ENCODE data around the gene IMPACT. TPM values are rescaled to one million over a fixed set of nuclear protein-coding genes. Genes with fewer than 3 reads are reported as not detected.

The IMPACT gene
- total RNA-seq, 1 experiment from 2014 or later = 36.2 TPM

DNA sequence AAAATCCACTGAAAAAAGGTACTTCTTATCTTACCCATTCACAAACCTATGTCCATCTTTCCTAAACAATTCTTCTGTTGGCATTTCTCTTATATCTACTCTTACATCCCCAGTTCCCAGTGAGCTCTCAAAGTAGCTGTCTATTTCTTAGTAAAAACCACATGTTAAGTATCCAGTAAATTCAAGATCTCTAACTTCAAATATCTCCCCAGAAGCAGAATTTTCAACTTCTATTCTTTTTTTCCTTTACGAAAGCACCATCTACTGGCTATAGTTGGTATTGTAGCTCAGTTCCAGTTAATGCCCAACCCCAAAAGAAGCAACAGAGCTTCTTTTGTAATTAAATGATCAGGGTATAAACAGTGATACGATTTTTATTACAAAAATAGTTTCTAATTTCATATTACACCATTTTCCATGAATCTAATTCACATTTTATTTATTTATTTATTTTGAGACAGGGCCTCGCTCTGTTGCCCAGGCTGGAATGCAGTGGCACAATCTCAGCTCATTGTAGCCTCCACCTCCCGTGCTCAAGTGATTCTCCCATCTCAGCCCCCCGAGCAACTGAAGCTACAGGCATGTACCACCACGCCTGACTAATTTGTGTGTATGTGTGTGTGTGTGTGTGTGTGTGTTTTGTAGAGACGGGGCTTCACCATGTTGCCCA, 62.5 kb downstream of the IMPACT start:
- POLR2A ChIA-PET = interaction anchor here (0.5 kb wide), 1 partner anchor 349 kb away, joined by 5 read pairs; no protein-coding TSS in a partner anchor
- H3K4me1 ChIP-seq (ENCODE audit: control insufficient read depth, insufficient read depth, low read length) = no peaks in the 10 kb centered on the region
- intact Hi-C loops (cut with micrococcal nuclease; ENCODE audit: unreplicated experiment) (no loop called here), in situ Hi-C loops (cut with HindIII; ENCODE audit: low pct_unique_long_range_greater_than_20kb, low sequenced_read_pairs) (no loop called here)
- TF ChIP-seq, protein P1, sequence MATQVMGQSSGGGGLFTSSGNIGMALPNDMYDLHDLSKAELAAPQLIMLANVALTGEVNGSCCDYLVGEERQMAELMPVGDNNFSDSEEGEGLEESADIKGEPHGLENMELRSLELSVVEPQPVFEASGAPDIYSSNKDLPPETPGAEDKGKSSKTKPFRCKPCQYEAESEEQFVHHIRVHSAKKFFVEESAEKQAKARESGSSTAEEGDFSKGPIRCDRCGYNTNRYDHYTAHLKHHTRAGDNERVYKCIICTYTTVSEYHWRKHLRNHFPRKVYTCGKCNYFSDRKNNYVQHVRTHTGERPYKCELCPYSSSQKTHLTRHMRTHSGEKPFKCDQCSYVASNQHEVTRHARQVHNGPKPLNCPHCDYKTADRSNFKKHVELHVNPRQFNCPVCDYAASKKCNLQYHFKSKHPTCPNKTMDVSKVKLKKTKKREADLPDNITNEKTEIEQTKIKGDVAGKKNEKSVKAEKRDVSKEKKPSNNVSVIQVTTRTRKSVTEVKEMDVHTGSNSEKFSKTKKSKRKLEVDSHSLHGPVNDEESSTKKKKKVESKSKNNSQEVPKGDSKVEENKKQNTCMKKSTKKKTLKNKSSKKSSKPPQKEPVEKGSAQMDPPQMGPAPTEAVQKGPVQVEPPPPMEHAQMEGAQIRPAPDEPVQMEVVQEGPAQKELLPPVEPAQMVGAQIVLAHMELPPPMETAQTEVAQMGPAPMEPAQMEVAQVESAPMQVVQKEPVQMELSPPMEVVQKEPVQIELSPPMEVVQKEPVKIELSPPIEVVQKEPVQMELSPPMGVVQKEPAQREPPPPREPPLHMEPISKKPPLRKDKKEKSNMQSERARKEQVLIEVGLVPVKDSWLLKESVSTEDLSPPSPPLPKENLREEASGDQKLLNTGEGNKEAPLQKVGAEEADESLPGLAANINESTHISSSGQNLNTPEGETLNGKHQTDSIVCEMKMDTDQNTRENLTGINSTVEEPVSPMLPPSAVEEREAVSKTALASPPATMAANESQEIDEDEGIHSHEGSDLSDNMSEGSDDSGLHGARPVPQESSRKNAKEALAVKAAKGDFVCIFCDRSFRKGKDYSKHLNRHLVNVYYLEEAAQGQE (IDR thresholded peaks at IDR 0.05; ENCODE audit: insufficient read depth in 1 of 2, low read depth in 2 of 2, low read length in 1 of 2) = no peak
- TF ChIP-seq, protein P2, sequence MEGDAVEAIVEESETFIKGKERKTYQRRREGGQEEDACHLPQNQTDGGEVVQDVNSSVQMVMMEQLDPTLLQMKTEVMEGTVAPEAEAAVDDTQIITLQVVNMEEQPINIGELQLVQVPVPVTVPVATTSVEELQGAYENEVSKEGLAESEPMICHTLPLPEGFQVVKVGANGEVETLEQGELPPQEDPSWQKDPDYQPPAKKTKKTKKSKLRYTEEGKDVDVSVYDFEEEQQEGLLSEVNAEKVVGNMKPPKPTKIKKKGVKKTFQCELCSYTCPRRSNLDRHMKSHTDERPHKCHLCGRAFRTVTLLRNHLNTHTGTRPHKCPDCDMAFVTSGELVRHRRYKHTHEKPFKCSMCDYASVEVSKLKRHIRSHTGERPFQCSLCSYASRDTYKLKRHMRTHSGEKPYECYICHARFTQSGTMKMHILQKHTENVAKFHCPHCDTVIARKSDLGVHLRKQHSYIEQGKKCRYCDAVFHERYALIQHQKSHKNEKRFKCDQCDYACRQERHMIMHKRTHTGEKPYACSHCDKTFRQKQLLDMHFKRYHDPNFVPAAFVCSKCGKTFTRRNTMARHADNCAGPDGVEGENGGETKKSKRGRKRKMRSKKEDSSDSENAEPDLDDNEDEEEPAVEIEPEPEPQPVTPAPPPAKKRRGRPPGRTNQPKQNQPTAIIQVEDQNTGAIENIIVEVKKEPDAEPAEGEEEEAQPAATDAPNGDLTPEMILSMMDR (IDR thresholded peaks at IDR 0.05) = peak; percentile 82
- TF ChIP-seq POLR2AphosphoS5 (IDR thresholded peaks at IDR 0.05; ENCODE audit: low read depth, low read length) = no peak
- H3K27me3 ChIP-seq (ENCODE audit: control insufficient read depth, insufficient read depth, low read length) = peaks cover 5% of the 10 kb centered on the region; the same call in 1 of the 2 replicates
- no peak overlapping the region for H3K4me3 ChIP-seq (ENCODE audit: low read depth in 2 of 2, low read length in 2 of 2)
- no TSS peak for BruUV-seq (replicated peaks)
- no peaks in the 10 kb centered on the region for H3K36me3 ChIP-seq (ENCODE audit: control insufficient read depth, insufficient read depth, low read length)
- peak; percentile 47; the same call in 1 of the 2 replicates for ATAC-seq
- H3K27ac ChIP-seq (ENCODE audit: low read length) = no peak overlapping the region
- CTCF ChIA-PET = interaction anchor here (0.5 to 1.7 kb wide), 14 partner anchors 24 to 430 kb away, joined by 3 to 13 read pairs (median 4); partner anchors contain the start of gene HRH4
- no peaks in the 10 kb centered on the region for H3K9me3 ChIP-seq (ENCODE audit: control insufficient read depth, insufficient read depth, low read depth, low read length)
- peak; percentile 22 for DNase-seq (ENCODE audit: low read depth, low spot score)

DNA sequence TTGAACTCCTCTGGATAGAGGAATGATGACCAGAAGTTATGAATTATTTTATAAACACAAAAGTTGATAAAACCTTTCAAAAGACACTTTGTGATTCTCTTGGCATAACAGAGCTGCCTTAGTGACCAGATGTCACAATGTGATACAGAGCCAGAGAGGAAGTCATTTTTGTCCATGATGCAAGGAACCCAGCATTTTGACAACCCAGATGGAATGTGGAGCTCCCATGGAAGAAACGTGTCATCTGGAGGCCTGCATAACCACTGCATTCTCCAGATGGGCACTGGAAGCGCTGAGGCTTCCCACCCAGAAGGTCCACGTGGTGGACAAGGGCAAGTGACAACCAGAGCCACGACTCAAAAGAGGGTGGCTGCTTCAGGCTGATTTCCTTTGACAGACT, 64.1 kb downstream of the IMPACT start:
- Histone ChIP-seq H3K27ac (ENCODE audit: low read length) (no peak overlapping the region), H3K9me3 (ENCODE audit: control insufficient read depth, insufficient read depth, low read depth, low read length) (no peaks in the 10 kb centered on the region), H3K4me1 (ENCODE audit: control insufficient read depth, insufficient read depth, low read length) (no peaks in the 10 kb centered on the region), H3K27me3 (ENCODE audit: control insufficient read depth, insufficient read depth, low read length) (peaks cover 10% of the 10 kb centered on the region), H3K36me3 (ENCODE audit: control insufficient read depth, insufficient read depth, low read length) (no peaks in the 10 kb centered on the region), H3K4me3 (ENCODE audit: low read depth in 2 of 2, low read length in 2 of 2) (no peak overlapping the region)
- ATAC-seq = no peak
- in situ Hi-C loops (cut with HindIII; ENCODE audit: low pct_unique_long_range_greater_than_20kb, low sequenced_read_pairs) (no loop called here), intact Hi-C loops (cut with micrococcal nuclease; ENCODE audit: unreplicated experiment) (loop anchor here (10.0 kb wide), 1 partner anchor 234 kb away; no protein-coding TSS in a partner anchor)
- ChIA-PET POLR2A (no interaction called here), CTCF (no interaction called here)
- TF ChIP-seq, protein P1 (IDR thresholded peaks at IDR 0.05; ENCODE audit: insufficient read depth in 1 of 2, low read depth in 2 of 2, low read length in 1 of 2) = no peak
- TF ChIP-seq, protein P2 (IDR thresholded peaks at IDR 0.05) = no peak
- TF ChIP-seq SIN3A (IDR thresholded peaks at IDR 0.05; ENCODE audit: borderline replicate concordance, insufficient read depth, low read depth, low read length) (no peak), POLR2AphosphoS5 (IDR thresholded peaks at IDR 0.05; ENCODE audit: low read depth, low read length) (no peak), TCF7L2 (IDR thresholded peaks at IDR 0.05; ENCODE audit: low read depth, low read length) (no peak)
- DNase-seq (ENCODE audit: low read depth, low spot score) = no peak
- BruUV-seq (replicated peaks) = no TSS peak

Measured in Panc1 (cell line).